Measurements from ENCODE around the gene PRR23E.
A peak's percentile ranks its signal among the peaks of the same experiment; 100 is the strongest.

The PRR23E gene

DNA sequence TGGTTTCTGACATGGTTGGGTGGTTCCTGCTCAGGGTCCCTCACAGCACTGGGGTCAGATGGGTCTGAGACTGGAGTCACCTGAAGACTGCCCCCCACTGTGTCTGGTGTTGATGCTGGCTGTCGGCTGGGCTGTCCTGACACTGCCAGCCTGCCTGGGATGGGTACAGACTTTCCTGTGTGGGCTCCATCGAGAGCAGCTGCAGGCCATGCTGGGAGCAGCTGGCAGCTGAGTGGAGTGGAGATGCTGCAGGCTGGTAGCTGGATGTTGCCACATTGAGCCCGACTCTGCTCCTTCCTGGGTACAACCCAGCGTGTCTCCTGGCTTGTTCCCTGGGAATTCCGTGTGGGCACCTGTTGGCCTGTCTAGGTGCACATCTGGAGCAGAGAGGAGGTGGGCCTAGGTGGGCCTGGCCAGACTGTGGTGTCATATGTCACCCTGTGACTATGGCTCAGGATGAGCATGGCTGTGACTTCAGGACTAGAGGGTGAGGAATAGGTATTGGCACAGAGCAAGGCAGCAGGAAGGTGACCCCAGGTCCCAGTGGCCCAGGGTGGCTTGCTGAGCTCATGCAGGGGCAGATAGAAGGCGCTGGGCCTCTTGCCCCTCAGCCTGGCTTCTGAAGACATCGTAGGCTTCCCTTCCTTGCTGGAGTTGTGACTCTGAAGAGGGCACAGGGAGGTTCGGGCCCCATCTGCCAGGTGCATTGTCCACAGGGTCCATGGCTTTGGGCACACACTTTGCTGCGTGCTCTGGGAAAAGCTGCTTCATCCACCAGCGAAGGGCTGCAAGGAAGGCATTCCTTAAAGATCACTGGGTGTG lies 40.0 kb upstream of the PRR23E start:
- Histone ChIP-seq H3K4me3 (ENCODE audit: low read length) (no peak overlapping the region), H3K27ac (ENCODE audit: low read length) (no peak overlapping the region), H3K27me3 (ENCODE audit: control insufficient read depth, insufficient read depth, low read length) (no peaks in the 10 kb centered on the region), H3K4me1 (ENCODE audit: control insufficient read depth, insufficient read depth, low read length) (no peaks in the 10 kb centered on the region), H3K36me3 (ENCODE audit: control insufficient read depth, insufficient read depth, low read length) (no peaks in the 10 kb centered on the region), H3K9me3 (ENCODE audit: control insufficient read depth, insufficient read depth, low read length) (no peaks in the 10 kb centered on the region)
- no peak for DNase-seq (ENCODE audit: low read depth, low spot score)
- WGBS (ENCODE audit: insufficient coverage, insufficient read length): no CpG with 5 or more reads among the region's 10 CpGs

DNA sequence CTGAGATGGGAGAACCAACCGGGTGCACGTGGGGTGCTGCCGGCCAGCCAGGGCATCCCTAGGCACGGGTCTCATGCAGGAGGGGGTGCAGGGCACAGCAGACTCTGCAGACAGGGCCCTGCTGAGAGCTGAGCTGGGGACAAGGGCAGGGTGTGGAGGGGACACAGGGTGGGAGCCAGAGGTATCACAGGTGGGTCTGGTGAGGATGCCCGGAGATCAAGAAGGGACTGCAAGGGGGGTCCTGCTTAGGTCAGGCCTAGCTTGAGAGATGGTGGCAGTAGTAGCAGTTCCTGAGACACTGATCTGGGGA lies 39.5 kb upstream of the PRR23E start:
- Histone ChIP-seq H3K9me3 (ENCODE audit: control insufficient read depth, insufficient read depth, low read length) (no peaks in the 10 kb centered on the region), H3K4me3 (ENCODE audit: low read length) (no peak overlapping the region), H3K27me3 (ENCODE audit: control insufficient read depth, insufficient read depth, low read length) (no peaks in the 10 kb centered on the region), H3K27ac (ENCODE audit: low read length) (no peak overlapping the region), H3K4me1 (ENCODE audit: control insufficient read depth, insufficient read depth, low read length) (no peaks in the 10 kb centered on the region), H3K36me3 (ENCODE audit: control insufficient read depth, insufficient read depth, low read length) (no peaks in the 10 kb centered on the region)
- DNase-seq (ENCODE audit: low read depth, low spot score): no peak
- no CpG with 5 or more reads among the region's 5 CpGs for WGBS (ENCODE audit: insufficient coverage, insufficient read length)

DNA sequence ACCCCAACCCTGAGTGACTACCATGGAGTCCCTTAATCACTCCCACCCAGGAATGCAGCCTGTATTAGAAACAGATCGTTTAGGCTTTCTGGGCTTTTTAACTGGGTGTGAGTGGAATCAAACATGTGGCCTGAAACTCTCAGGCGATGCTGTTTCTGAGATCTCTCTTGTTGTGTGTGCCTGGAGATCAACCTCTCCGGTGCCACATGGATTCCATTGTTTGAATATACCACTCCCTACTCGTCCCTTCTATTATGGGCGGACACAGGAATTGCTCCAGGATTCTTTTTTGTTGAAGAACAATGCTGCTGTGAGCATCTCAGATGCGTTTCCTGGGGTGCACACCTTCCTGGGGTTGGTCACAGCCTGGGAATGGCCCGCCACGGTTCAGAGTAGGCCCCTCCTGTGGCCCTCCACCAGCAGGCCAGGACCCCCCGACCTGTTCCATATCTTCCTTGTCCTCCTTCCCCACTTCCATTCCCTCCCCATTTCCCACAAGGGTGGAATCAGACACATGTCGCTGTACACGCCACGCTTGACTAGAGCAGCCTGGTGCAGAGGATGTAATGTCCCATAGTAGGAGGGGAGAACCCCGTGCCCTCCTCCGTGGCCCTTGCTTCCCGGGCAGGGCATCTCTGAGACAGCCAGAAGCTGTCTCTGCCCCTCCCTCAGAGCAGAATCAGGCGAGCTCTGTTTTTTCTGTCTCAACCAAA lies 36.4 kb upstream of the PRR23E start:
- DNase-seq (ENCODE audit: low read depth, low spot score): no peak
- no peak overlapping the region for H3K27ac ChIP-seq (ENCODE audit: low read length)
- H3K4me3 ChIP-seq (ENCODE audit: low read length): no peak overlapping the region
- H3K27me3 ChIP-seq (ENCODE audit: control insufficient read depth, insufficient read depth, low read length): no peaks in the 10 kb centered on the region
- WGBS (ENCODE audit: insufficient coverage, insufficient read length): no CpG with 5 or more reads among the region's 16 CpGs
- H3K36me3 ChIP-seq (ENCODE audit: control insufficient read depth, insufficient read depth, low read length): no peaks in the 10 kb centered on the region
- H3K9me3 ChIP-seq (ENCODE audit: control insufficient read depth, insufficient read depth, low read length): no peaks in the 10 kb centered on the region
- peaks cover 6% of the 10 kb centered on the region; the same call in 1 of the 2 replicates for H3K4me1 ChIP-seq (ENCODE audit: control insufficient read depth, insufficient read depth, low read length)

DNA sequence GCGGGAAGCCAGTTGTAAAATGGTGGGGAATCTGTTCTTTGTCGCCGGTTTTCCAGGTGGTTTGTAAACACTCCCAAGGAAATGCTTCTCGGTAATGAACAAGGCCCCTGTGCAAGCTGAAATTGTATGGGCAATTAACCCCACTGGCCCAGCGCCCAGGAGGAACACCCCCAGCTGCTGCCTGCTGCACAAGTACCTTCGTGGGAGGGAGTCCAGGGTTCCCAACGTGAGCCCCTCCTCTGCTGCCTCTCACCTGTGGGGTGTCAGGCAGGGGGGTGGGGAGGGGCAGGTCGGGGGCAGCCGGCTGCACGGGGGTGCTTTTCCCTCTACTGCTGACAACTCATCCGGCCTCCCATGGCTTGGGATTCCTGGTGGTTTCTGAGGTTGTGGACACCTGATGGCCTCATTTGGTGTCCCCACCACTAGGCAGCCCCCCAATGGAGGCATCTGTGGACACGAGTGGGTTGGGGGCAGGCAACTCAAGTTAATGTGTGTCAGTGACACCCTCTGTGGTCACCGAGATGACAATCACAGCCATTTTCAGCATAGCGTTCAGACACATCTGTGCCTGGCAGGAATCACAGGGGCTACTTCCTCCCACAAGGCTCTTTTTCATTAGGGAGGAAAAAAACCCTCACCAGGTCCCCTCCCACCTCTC lies 35.6 kb upstream of the PRR23E start:
- H3K4me3 ChIP-seq (ENCODE audit: low read length): no peak overlapping the region
- no peaks in the 10 kb centered on the region for H3K9me3 ChIP-seq (ENCODE audit: control insufficient read depth, insufficient read depth, low read length)
- H3K27me3 ChIP-seq (ENCODE audit: control insufficient read depth, insufficient read depth, low read length): no peaks in the 10 kb centered on the region
- no peak overlapping the region for H3K27ac ChIP-seq (ENCODE audit: low read length)
- H3K36me3 ChIP-seq (ENCODE audit: control insufficient read depth, insufficient read depth, low read length): no peaks in the 10 kb centered on the region
- WGBS (ENCODE audit: insufficient coverage, insufficient read length): no CpG with 5 or more reads among the region's 14 CpGs
- no peak for DNase-seq (ENCODE audit: low read depth, low spot score)
- peaks cover 6% of the 10 kb centered on the region; the same call in 1 of the 2 replicates for H3K4me1 ChIP-seq (ENCODE audit: control insufficient read depth, insufficient read depth, low read length)

DNA sequence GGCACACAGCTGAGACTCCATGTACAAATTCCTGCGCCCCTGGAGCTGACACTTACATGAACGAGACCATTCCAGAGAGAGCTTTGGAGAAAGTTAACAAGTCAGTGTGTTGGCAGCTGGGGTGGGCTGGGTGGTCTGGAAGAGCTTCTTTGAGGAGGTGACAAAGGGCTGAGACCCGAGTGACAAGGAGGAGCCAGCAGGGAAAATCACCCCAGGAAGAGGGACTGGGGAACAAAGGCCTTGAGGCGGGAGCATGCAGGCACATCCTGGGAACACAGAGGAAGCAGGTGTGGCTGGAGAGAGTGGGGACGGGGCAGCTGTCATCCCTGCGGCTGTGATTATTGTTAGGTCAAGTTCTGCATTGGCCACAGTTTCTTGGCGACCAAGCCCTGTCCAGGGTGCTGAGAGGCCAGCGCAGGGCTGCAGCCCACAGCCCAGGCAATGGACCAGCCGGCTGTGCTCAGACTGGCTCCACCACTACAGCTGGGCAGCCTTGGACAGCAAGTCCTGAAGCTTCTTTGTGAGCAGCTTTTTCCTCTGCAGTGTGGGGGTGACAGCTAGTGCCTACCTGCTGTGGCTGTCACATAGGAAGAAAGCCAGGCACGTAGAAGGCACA lies 34.2 kb upstream of the PRR23E start:
- WGBS (ENCODE audit: insufficient coverage, insufficient read length): no CpG with 5 or more reads among the region's 10 CpGs
- no peak overlapping the region for H3K27ac ChIP-seq (ENCODE audit: low read length)
- peaks cover 6% of the 10 kb centered on the region; the same call in 1 of the 2 replicates for H3K4me1 ChIP-seq (ENCODE audit: control insufficient read depth, insufficient read depth, low read length)

DNA sequence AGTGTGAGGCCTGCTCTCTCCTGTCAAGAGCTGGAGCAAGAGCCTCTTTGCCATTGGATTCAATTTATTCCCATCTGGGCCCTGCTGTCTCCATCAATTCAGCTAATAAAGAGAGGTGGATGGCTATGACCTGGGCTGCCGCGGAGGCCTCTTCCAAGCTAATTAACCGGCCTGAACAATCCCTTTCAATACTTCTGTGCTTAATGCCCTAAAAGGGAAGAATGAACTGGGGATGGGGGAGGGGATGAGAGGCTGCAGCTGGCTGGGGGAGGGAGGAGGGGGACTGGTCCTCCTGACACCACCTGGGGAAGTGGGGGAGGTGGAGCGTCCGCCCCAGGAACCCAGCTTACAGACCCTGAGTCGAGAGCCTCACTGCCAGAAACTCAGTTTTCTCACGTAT lies 33.4 kb upstream of the PRR23E start:
- DNase-seq (ENCODE audit: low read depth, low spot score): no peak
- no peak overlapping the region for H3K27ac ChIP-seq (ENCODE audit: low read length)
- no peaks in the 10 kb centered on the region for H3K36me3 ChIP-seq (ENCODE audit: control insufficient read depth, insufficient read depth, low read length)
- peaks cover 6% of the 10 kb centered on the region; the same call in 1 of the 2 replicates for H3K4me1 ChIP-seq (ENCODE audit: control insufficient read depth, insufficient read depth, low read length)
- no peaks in the 10 kb centered on the region for H3K9me3 ChIP-seq (ENCODE audit: control insufficient read depth, insufficient read depth, low read length)
- H3K4me3 ChIP-seq (ENCODE audit: low read length): no peak overlapping the region
- whole genome bisulfite sequencing (ENCODE audit: insufficient coverage, insufficient read length): no CpG with 5 or more reads among the region's 7 CpGs
- H3K27me3 ChIP-seq (ENCODE audit: control insufficient read depth, insufficient read depth, low read length): no peaks in the 10 kb centered on the region

More for the DNA sequence above, 34.2 kb upstream of the PRR23E start:
- DNase-seq (ENCODE audit: low read depth, low spot score): no peak
- no peaks in the 10 kb centered on the region for H3K9me3 ChIP-seq (ENCODE audit: control insufficient read depth, insufficient read depth, low read length)
- no peaks in the 10 kb centered on the region for H3K36me3 ChIP-seq (ENCODE audit: control insufficient read depth, insufficient read depth, low read length)
- H3K27me3 ChIP-seq (ENCODE audit: control insufficient read depth, insufficient read depth, low read length): no peaks in the 10 kb centered on the region
- H3K4me3 ChIP-seq (ENCODE audit: low read length): no peak overlapping the region

DNA sequence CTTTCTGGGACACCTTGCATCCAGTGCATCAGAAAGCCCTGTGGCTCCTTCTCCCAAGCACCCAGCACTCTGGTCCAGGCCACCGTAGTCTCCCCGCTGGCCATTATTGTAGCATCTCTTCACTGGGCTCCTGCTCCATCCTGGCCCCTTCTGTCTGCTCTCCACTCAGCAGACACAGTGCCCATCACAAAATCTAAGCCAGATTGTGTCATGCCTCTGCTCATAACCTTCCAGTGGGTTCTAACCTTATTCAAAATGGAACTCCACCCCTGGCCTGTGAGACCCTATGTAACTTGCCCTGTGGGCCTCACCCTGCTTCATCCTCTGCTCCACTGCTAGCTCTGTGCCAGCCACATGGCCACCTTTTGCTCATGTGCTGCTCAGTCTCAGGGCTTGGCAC lies 31.7 kb upstream of the PRR23E start:
- DNase-seq (ENCODE audit: low read depth, low spot score): no peak
- peaks cover 6% of the 10 kb centered on the region; the same call in 1 of the 2 replicates for H3K4me1 ChIP-seq (ENCODE audit: control insufficient read depth, insufficient read depth, low read length)
- no peak overlapping the region for H3K4me3 ChIP-seq (ENCODE audit: low read length)
- no CpG with 5 or more reads among the region's 2 CpGs for WGBS (ENCODE audit: insufficient coverage, insufficient read length)
- no peaks in the 10 kb centered on the region for H3K36me3 ChIP-seq (ENCODE audit: control insufficient read depth, insufficient read depth, low read length)
- no peaks in the 10 kb centered on the region for H3K9me3 ChIP-seq (ENCODE audit: control insufficient read depth, insufficient read depth, low read length)
- no peaks in the 10 kb centered on the region for H3K27me3 ChIP-seq (ENCODE audit: control insufficient read depth, insufficient read depth, low read length)
- H3K27ac ChIP-seq (ENCODE audit: low read length): no peak overlapping the region

DNA sequence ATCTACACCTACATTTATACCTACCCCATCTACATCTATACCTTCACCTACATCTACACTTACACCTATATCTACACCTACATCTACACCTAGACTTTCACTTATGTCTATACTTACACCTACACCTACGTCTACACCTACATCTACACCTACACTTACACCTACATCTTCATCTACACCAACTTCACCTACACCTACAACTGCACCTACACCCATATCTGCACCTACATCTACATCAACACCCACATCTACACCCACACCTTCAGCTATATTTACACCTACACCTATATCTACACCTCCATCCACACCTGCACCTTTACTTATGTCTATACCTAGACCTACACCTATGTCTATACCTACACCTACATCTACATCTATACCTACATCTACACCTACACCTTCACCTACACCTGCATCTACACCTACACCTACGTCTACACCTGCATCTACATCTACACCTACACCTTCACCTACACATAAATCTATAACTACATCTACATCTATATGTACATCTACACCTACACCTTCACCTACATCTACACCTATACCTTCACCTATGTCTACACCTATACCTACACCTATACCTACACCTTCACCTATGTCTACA lies 30.9 kb upstream of the PRR23E start:
- Histone ChIP-seq H3K36me3 (ENCODE audit: control insufficient read depth, insufficient read depth, low read length) (no peaks in the 10 kb centered on the region), H3K4me3 (ENCODE audit: low read length) (no peak overlapping the region), H3K27ac (ENCODE audit: low read length) (no peak overlapping the region), H3K27me3 (ENCODE audit: control insufficient read depth, insufficient read depth, low read length) (no peaks in the 10 kb centered on the region), H3K9me3 (ENCODE audit: control insufficient read depth, insufficient read depth, low read length) (no peaks in the 10 kb centered on the region), H3K4me1 (ENCODE audit: control insufficient read depth, insufficient read depth, low read length) (peaks cover 6% of the 10 kb centered on the region; the same call in 1 of the 2 replicates)
- 100% methylated on average over 2 of the region's 2 CpGs for WGBS (ENCODE audit: insufficient coverage, insufficient read length)
- DNase-seq (ENCODE audit: low read depth, low spot score): no peak

DNA sequence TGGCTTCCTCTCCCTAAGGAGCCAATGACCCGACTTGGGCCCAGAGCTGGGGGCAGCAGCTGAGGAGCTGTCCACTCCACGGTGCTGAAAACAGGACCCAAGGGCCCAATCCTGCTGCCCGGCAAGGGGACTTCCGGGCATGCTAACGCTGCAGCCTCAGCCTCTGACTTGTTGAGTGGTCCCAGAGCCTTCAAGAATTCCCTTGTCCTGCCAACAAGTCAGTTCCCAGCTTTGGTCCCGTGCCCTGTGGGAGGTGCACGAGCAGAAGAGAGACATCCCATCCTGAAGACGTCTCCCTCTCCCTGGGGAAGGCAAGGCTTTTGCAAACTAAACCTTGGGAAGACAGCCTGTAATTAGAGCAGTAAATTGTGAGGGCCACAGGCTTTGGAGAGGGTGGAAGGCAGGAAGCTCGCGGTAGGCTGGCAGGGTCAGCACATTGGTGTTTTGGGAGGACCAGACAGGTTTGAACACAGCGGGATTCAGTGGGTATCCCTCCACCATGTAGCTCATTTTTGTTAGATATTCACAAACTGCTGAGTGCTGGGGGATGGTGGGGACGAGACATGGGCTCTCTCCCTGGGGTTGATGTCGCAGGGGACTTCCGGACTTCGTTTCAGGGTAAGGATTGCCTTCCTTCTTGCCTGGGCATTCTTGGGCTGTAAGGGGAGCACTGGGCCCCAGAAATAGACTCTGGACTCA lies 29.8 kb upstream of the PRR23E start:
- H3K4me3 ChIP-seq (ENCODE audit: low read length): no peak overlapping the region
- peak; percentile 37 for DNase-seq (ENCODE audit: low read depth, low spot score)
- no peaks in the 10 kb centered on the region for H3K9me3 ChIP-seq (ENCODE audit: control insufficient read depth, insufficient read depth, low read length)
- no peaks in the 10 kb centered on the region for H3K27me3 ChIP-seq (ENCODE audit: control insufficient read depth, insufficient read depth, low read length)
- H3K4me1 ChIP-seq (ENCODE audit: control insufficient read depth, insufficient read depth, low read length): peaks cover 6% of the 10 kb centered on the region; the same call in 1 of the 2 replicates
- H3K27ac ChIP-seq (ENCODE audit: low read length): no peak overlapping the region
- no CpG with 5 or more reads among the region's 15 CpGs for WGBS (ENCODE audit: insufficient coverage, insufficient read length)
- no peaks in the 10 kb centered on the region; the same call in 1 of the 2 replicates for H3K36me3 ChIP-seq (ENCODE audit: control insufficient read depth, insufficient read depth, low read length)

Data from iPS DF 6.9 (cell line).